DMS 273 treated with DMSO at 0.1 percent for 48 hours (cell line): ENCODE measurements around the gene ZDHHC7.

ENCODE experiments used
- DNase-seq: peaks from one replicate; lab custom pipeline; 2025; lab: John Stamatoyannopoulos, UW

The ZDHHC7 gene

GRCh38 chr16:84993926-84994325 lies 17.4 kb downstream of the ZDHHC7 start:
- no peak for DNase-seq

- DNase-seq: no peak
Observed at GRCh38 chr16:84992717-84993075, 18.6 kb downstream of the ZDHHC7 start.

- DNase-seq: no peak
Observed at GRCh38 chr16:84990782-84991181, 20.6 kb downstream of the ZDHHC7 start.

- DNase-seq: no peak
Observed at GRCh38 chr16:84989749-84990620, 21.4 kb downstream of the ZDHHC7 start.

GRCh38 chr16:84988328-84989080 lies 22.8 kb downstream of the ZDHHC7 start:
- no peak for DNase-seq

GRCh38 chr16:84986879-84987278 lies 24.5 kb downstream of the ZDHHC7 start:
- DNase-seq: no peak

- DNase-seq: no peak
Observed at GRCh38 chr16:84986102-84986501, 25.2 kb downstream of the ZDHHC7 start.

GRCh38 chr16:84985079-84986065 lies 26.0 kb downstream of the ZDHHC7 start:
- no peak for DNase-seq

GRCh38 chr16:84982434-84982833 lies 28.9 kb downstream of the ZDHHC7 start:
- DNase-seq: no peak

GRCh38 chr16:84979516-84979915 lies 31.8 kb downstream of the ZDHHC7 start:
- DNase-seq: no peak

- no peak for DNase-seq
Observed at GRCh38 chr16:84976644-84977400, 34.5 kb downstream of the ZDHHC7 start.

- no peak for DNase-seq
Observed at GRCh38 chr16:84975522-84975921, 35.8 kb downstream of the ZDHHC7 start.

- DNase-seq: no peak
Observed at GRCh38 chr16:84975066-84975465, 36.3 kb downstream of the ZDHHC7 start.

GRCh38 chr16:84973776-84974523 lies 37.4 kb downstream of the ZDHHC7 start:
- no peak for DNase-seq

- DNase-seq: no peak
Observed at GRCh38 chr16:84973236-84973635, 38.1 kb downstream of the ZDHHC7 start.

- peak; percentile 28 for DNase-seq
Observed at GRCh38 chr16:84970447-84971127, 40.7 kb downstream of the ZDHHC7 start.

- no peak for DNase-seq
Observed at GRCh38 chr16:84967828-84968227, 43.5 kb downstream of the ZDHHC7 start.

- DNase-seq: no peak
Observed at GRCh38 chr16:84965428-84966415, 45.6 kb downstream of the ZDHHC7 start.
